Measurements from ENCODE around the gene SMIM7. TPM values are rescaled to one million over a fixed set of nuclear protein-coding genes. Genes with fewer than 3 reads are reported as not detected.
A peak's percentile ranks its signal among the peaks of the same experiment; 100 is the strongest.
"Not testable (repeated sequence)": the region's sequence is repeated elsewhere in the genome, so short reads cannot be mapped to it uniquely, and the experiment has no call there.

The SMIM7 gene
- polyA plus RNA-seq, 5 donors = 90.5 to 106 (median 100) TPM

GRCh38 chr19:16660763-16661479 lies 977 bp upstream of the SMIM7 start, which contains the start of gene TMEM38A:
Gene TMEM38A (plus strand): TSS chr19:16661139. CDS start chr19:16661218, 79 bp downstream.
- no peak for DNase-seq

GRCh38 chr19:16659464-16659831 lies 496 bp downstream of the SMIM7 start:
- DNase-seq = no peak

DNA sequence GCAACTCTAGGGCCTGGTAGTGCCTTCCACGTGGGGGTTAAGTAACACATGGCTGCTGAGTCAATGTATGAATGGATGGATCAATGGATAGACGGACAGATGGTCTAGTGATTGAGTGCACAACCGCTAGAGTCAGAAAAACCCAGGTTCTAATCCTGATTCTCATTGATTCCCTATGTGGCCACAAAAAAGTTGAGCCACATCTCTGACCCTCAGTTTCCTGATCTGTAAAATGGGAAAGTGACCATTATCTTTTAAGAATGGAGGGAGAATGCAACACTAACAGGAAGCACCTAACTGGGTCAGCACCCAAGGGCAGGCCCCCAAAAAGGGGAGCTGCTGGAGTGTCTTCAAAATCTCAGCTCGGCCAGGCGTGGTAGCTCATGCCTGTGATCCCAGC lies 2.6 kb downstream of the SMIM7 start:
- DNase-seq = no peak

GRCh38 chr19:16655727-16656126 lies 4.2 kb downstream of the SMIM7 start:
- DNase-seq = no peak

DNA sequence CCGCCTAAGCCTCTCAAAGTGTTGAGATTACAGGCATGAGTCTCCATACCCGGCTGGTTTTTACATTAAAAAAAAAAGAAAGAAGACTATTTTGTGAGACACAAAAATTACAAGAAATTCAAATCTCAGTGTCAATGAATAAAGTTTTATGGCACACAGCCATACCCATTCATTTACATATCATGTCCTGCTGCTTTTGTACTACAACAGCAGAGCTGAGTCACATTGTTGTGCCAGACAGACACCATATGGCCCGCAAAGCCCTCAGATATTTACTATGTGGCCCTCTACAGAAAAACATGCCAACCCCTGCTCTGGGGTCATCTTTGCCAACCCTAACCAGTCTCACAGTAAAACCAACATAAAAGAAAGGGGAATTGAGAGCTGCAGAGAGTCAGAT lies 5.3 kb downstream of the SMIM7 start:
- DNase-seq = no peak

GRCh38 chr19:16654140-16654539 lies 5.8 kb downstream of the SMIM7 start:
- no peak for DNase-seq

DNA sequence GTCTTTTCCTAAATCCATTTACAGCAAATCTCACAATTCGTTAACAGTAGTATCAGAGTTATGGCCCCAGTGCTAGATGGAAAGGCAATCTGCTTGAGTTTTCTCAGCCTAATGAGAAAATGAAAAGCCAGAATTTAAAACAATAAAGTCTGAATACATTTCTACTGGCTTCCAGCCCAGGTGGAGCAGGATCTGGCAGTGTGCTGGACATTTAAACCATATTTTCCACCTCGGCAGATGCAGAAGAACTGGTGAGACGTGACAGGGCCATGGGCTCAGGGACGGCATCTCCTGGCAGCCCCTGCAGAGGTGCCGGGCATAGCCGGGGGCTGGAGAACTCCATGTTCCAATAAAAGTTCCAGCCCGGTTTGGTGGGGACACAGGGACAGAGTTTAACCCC lies 7.1 kb downstream of the SMIM7 start:
- no peak for DNase-seq

GRCh38 chr19:16651421-16652188 lies 8.3 kb downstream of the SMIM7 start:
- not testable (repeated sequence) for DNase-seq

DNA sequence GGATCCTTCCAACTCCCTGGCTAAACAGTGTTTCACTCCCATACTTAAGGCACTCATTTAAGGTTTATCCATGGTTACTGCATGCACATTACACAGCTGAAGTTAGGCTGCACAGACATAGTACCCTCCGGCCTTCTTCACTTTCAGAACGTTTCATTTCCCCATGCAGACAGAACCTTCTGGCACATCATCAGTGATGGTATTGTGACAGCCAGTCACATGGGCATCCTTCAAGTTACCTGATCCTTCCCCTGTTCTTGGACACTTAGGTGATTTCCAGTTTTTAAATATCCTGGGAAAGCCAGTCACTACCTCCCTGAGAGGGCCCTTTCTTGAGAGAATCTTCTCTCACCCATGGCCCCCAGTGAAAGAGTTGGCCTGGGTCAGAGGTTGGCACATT lies 9.1 kb downstream of the SMIM7 start:
- DNase-seq = no peak

- DNase-seq = no peak
These were observed 10.2 kb downstream of the SMIM7 start for GRCh38 chr19:16649734-16650133.

DNA sequence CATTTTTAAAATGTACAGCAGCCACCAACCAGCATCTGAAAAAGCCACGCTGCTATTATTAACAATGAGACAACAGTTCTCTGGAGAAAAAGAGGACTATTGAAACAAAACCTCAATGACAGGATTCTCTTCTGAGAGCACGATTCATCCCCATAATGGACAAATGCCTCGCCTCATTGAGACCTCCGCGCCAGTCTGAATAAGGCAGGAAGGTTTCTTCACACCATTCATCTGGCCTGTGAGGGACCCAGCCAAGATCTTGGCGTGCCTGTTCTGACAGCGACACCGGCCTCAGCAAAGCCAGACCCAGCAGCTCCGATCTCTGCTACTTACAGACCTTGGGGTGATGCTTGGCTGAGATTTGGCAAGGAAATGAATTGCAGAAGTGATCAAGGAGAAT lies 14.8 kb downstream of the SMIM7 start:
- no peak for DNase-seq

- no peak for DNase-seq
These were observed 18.2 kb downstream of the SMIM7 start for GRCh38 chr19:16641695-16642094.

DNA sequence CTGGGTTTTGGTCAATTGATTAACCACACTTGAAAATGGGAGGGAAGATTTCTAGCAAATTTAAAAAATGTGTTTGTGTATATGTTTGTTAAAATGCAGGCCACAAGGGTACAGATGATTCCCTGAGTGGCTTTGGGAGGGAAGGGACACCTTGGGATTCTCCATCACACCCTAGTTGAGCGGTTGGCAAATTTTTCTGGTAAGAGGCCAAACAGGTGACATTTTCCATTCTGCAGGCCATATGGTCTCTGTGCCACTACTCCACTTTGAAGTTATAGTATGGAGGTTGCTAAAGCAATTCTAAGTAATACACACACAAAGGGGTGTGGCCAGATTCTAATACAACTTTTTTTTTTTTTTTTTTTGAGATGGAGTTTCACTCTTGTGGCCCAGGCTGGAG lies 19.0 kb downstream of the SMIM7 start:
- DNase-seq = no peak

DNA sequence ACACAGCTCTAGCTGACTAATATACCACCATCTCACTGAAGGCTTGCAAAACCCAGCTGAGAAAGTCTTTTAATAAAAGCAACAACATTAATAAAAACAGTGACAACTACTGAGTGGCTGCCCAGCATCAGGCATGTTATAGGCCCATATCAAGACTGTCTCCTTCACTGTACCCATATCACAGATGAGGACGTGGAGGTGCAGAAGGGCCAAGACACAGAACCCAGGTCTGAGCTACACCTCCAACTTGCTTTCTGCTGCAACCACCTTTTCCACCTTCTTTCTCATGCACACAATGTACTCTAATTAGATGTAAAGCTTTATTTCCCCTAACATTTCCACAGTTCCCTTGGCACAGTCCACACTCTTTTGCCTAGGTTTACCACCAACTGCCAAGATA lies 21.3 kb downstream of the SMIM7 start:
- no peak for DNase-seq

- no peak for DNase-seq
These were observed 22.4 kb downstream of the SMIM7 start for GRCh38 chr19:16637535-16637934.

DNA sequence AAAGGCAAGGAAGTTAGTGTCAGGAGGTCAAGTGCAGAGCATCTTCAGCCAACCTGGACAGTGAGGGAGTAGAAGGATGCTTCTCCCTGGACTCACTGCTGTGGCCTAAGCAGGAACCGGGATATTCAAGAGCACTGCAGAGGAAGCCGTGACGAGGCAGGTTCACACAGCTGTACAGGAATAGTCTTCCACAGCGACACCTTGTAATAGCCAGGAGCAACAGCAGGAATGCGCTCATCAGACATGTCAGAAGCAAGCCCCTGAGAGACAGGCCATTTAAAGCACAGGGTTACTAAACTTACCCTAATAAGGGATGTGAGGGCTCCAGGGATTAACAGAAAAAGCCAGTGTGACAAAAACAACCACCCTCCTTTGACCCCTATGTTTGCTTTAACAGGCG lies 28.5 kb downstream of the SMIM7 start:
- no peak for DNase-seq

DNA sequence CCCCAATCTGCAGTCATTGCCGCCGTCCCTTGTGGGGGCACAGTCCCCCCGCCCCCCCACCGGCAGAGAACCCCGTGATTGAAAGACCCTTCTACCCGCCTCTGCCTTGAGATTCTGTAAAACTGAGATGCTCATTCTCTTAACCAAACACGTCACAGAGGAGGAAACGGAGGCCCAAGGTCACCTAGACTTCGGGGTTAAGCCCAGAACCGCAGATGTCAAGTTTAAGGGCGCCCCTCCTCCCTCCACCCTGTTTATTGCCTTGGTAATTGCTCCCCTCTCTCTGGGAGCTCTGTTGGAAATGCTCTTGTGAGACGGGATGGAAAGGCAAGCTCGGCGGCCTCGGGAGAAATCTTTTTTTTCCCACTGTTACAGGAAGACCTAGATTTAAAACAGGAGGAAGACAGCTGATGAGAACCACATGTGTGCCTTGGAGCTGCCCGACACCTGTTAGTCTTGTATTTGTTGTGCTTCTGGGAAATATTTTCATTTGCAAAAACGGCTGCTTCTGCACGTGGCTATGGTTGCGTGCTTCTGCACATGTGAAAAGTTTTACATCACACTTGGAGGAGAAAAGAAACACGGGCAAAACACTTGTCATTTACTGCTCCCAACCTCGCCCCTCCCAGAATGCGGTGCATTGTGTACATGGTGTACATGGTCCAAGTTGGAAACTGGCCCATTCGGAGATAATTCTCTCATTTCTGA lies 30.8 kb downstream of the SMIM7 start:
- DNase-seq = no peak

DNA sequence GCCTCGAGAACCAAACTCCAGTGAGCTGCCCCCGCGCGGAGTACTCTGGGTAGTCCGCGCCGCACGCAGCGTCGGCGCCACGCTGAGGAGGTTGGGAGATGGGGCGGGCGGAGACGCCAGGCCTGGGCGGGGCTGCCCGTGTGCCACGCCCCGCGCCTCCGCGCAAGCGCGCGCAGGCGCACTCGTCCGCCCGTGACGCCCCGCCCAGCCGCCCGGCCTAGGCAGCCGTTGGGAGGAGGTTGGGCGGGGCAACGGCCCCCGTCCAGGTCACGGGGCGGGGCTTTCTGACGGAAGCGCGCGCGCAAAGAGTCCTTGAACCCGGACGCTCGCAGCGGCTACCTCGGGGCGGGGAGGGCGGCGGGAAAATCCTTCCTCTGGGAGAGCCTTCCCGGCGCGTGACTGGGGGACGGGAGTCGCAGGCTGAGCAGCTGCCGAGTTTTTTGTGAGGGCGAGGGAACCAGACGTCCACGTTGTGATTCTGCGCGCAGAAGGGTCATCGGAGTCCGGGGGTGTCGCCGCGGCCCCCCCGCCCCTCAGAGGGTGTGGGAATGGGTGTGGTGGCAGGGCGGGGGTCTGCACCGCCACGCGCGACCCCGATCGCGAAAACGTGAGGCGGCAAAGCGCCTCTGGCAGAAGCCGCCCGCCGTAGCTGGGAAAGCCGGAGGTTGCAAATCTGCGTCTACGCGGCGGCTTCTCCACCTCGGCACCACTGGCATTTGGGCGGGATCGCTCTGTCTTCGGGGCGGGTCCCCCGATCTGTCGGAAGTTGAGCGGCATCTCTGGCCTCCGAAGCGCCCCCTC lies 31.6 kb downstream of the SMIM7 start, which contains the start of gene MED26:
Gene MED26 (minus strand): TSS at position 22 of the 801 bp plus-strand sequence. CDS start 261 bp downstream, outside the sequence.
- DNase-seq = peak; percentile 95 to 97

DNA sequence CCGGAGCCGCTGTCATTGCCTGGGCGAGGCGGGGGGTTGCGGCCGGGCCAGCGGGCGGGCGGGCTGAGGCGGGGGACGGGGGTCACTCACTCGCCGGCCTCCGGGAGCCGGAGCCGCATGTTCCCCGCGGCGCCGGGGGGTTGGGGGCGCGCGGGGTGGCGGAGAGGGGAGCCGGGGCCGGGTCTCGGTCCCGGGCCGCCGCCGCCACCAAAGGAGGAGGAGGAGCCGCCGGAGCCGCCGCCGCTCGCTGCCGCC lies 32.1 kb downstream of the SMIM7 start:
- DNase-seq = no peak

GRCh38 chr19:16627193-16627927 lies 32.6 kb downstream of the SMIM7 start:
- no peak for DNase-seq

- DNase-seq = no peak
These were observed 33.1 kb downstream of the SMIM7 start for GRCh38 chr19:16626796-16627192.
